ENCODE data around the gene SULT4A1.

- no peak for TF ChIP-seq CTCF (IDR thresholded peaks at IDR 0.05)
- no peak for TF ChIP-seq POLR2A (IDR thresholded peaks at IDR 0.05)
Measured at GRCh38 chr22:43860126-43860525, 2.2 kb downstream of the SULT4A1 start.
